ENCODE data around the gene EYA2.

GRCh38 chr20:46934746-46935287, 40.2 kb downstream of the EYA2 start:
- TF ChIP-seq CTCF (IDR thresholded peaks at IDR 0.05) (no peak), POLR2A (IDR thresholded peaks at IDR 0.05) (no peak)
